ENCODE results near the gene CFAP53.
A peak's percentile ranks its signal among the peaks of the same experiment; 100 is the strongest.
"Not testable (repeated sequence)": the region's sequence is repeated elsewhere in the genome, so short reads cannot be mapped to it uniquely, and the experiment has no call there.

Gene CFAP53

DNA sequence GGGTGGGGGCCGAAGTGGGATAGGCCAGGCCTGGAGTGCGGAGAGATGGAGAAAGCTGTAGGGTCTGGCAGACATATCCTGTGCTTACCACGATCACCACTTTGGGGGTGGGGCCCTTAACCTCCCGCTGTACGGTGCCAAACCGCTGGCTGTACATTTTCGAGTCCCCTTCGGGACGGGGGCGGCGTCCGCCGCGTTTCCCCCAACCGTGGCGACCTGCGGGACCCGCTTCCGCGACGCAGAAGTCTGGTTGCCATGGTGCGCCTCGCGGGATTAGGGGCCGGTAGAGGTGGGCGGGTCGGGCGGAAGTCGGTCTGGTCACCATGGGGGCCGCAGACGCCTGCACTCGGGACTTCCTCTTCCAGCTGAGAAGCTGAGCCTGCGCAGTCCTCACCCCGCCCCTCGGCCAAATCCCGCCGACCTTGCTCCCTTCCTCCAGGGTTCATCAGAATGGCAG is at the start of gene CFAP53:
TSS of gene CFAP53 (minus strand) at position 248 of the 457 bp plus-strand sequence. CDS start at position 157, 91 bp downstream.
- peak; percentile 89 for DNase-seq (ENCODE audit: low read depth)

DNA sequence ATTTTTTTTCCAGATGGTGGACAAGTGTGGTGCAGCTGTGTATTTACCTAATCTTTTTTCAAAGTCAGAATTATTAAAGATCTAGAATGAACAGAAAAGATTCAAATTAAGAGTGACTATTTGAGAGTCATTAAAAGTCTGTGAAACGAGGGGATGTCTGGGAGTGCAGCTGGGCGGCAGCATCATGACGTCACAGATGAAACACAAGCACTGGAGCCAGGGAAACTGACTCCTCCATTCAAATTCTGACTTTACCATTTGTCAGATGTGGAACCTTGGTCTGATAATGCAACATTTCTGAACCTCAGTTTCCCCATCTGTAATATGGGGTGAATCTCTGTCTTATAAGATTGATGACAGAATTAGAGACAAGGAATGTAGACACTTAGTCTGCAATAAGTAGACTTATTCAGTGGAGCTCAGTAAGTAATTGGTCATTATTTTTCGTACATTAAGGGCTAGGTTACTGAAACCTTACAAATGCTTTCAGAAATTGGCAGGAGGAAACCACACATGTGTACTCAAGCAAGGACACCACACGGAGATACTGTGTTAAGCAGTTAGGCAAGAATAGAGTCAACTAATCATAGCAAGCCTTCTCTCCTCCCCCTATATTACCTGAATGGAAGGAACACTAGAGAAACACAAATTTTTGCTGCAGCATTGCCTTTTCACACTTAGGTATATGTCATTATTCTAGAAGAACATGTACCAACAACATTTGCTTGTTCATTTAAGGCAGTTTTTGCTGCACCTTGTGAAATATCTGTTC is 49.0 kb upstream of the CFAP53 start:
- DNase-seq (ENCODE audit: low read depth) = no peak

DNA sequence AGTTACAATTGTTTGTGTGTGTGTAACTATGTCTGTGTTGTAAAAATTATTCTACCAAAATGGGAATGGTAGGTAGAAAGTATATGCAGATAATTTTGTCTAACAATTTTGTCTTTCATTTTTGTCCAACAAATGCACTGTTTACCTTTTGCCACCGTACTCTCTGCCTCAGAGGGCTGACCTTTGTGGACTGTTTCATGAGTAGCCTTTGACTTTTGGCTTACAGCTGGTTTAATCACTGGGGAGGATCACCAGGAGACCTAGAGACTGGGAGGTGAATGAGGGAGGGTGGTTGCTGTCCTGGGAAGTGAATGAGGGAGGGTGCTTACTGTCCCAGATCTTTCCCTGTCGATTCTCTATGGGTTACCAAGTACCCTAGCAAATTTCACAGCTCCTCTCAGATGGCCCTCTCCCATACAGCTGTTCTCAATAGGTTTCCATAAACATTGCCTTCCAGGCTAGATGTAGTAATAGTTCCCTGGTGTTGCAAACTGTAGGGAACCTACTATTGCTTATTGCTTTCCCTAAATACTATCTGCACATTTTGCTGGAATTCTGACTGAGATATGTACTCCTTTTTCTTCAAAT is 47.7 kb upstream of the CFAP53 start:
- no peak for DNase-seq (ENCODE audit: low read depth)

- no peak for DNase-seq (ENCODE audit: low read depth)
Measured at GRCh38 chr18:50313031-50313607, 46.8 kb upstream of the CFAP53 start.

DNA sequence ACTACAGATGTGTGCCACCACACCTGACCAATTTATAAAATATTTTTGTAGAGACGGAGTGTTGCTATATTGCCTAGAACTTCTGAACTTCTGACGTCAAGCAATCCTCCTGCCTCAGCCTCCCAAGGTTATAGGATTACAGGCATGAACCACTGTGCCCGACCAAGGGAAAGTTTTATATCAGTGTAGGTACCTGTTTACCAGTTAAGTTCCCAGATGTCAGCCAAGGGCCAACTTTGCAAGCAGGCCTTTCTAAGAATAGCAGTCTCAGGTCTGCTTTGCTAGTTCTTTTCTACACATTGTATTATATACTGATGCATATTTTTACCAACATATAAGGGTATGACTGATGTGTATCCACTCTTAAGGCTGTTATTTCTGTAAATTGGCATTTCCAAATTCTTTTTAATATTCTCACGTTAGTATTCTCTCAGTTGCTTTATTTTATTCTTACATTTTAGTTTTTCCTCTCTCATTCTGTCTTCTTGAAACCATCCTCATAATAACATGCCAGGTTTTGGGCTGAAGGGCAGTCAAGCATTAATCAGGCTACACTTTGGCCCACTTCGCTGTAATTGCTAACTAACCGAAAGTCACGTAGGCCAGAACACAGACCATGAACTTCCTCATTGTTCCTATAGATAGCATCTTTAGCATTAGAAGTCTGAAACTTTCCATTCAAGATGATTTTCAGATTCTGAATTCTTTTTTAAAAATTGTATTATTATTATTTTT is 46.2 kb upstream of the CFAP53 start:
- DNase-seq (ENCODE audit: low read depth) = no peak

GRCh38 chr18:50311650-50312049 is 45.4 kb upstream of the CFAP53 start:
- no peak for DNase-seq (ENCODE audit: low read depth)

DNA sequence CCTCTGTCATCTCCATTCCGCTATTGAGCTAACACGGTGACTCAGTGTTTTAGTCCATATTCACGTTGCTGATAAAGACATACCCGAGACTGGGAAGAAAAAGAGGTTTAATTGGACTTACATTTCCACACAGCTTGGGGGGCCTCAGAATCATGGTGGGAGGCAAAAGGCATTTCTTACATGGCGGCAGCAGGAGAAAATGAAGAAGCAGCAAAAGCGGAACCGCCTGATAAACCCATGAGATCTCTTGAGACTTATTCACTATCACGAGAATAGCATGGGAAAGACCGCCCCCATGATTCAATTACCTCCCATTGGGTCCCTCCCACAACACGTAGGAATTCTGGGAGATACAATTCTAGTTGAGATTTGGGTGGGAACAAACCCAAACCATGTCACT is 43.8 kb upstream of the CFAP53 start:
- DNase-seq (ENCODE audit: low read depth) = no peak

- not testable (repeated sequence) for DNase-seq (ENCODE audit: low read depth)
Measured at GRCh38 chr18:50308851-50309250, 42.6 kb upstream of the CFAP53 start.

- peak; percentile 86 for DNase-seq (ENCODE audit: low read depth)
Measured at GRCh38 chr18:50307738-50308470, 41.6 kb upstream of the CFAP53 start.

DNA sequence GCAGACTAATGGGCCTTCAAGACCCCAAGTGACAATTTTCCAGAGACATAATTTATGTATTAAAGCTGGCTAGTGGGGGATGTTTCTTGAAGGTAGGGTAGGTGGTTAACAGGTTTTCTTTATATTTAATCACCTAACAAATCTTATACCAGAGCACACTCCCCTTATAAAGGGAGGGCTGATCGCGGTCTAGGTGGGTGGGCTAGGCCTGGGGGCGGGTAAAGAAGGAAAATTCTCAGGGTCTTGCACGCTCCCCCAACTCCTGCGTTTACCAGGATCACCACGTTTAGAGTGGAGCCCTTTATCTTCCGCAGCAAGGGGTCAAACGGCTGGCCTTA is 41.1 kb upstream of the CFAP53 start:
- no peak for DNase-seq (ENCODE audit: low read depth)

GRCh38 chr18:50306944-50307343 is 40.6 kb upstream of the CFAP53 start:
- no peak for DNase-seq (ENCODE audit: low read depth)

DNA sequence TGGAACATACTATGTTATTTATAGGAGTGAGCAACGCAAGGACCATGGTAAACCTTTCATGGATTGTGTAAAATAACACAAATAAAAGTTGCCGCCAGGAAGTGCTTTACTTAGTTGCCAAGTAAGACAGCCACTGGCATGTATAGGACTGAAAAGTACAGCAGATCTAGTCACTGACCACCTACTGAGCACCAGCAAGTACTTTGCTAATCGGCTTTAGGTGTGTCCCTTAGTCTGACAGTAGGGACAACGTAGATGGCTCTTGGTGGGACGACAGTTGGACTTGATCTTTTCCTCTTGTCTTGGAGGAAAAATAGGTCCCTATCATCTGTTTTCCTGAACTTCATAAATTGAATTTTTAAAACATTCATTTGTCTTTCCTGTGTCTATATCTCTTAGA is 34.8 kb upstream of the CFAP53 start:
- DNase-seq (ENCODE audit: low read depth) = no peak

GRCh38 chr18:50299626-50300388 is 33.5 kb upstream of the CFAP53 start:
- no peak for DNase-seq (ENCODE audit: low read depth)

- DNase-seq (ENCODE audit: low read depth) = no peak
Measured at GRCh38 chr18:50298443-50299284, 32.4 kb upstream of the CFAP53 start.

DNA sequence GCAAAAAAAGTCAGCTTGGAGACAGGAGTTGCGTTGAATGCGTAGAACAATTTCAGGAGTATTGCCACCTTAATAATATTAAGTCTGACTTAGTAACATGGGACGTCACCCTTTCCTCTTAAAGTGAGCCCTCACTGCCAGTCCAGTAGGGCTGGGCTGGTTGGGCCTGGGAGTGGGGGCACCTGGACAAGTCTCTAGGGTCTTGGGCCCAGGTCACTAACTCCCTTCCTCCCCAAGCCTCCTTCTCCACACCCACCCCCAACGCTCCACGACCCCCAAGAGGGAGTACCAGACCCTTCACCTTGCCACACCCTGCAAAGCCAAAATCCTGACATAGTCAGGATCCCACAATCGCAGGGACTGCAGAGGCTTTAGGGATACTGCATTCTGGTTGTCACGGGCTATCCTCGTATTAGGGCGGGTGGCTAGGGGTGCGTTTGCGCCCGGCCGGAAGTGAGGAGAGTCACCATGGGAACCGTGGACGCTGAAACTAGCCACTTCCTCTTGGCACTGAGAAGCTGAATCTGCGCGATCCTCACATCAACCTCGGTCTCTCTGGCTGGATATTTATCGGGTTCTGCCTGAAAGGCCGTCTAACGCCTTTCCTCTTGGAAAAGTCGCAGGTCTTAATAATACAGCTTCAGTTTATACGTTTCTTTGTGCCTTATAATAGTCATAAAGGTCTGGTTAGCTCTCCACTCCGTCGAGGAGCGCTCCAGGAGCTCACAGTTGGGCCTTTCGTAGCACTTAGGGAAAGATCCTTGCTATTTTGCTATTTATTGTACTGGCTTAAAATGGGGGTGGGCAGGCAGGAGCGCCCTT is 31.5 kb upstream of the CFAP53 start:
- peak; percentile 56 for DNase-seq (ENCODE audit: low read depth)

DNA sequence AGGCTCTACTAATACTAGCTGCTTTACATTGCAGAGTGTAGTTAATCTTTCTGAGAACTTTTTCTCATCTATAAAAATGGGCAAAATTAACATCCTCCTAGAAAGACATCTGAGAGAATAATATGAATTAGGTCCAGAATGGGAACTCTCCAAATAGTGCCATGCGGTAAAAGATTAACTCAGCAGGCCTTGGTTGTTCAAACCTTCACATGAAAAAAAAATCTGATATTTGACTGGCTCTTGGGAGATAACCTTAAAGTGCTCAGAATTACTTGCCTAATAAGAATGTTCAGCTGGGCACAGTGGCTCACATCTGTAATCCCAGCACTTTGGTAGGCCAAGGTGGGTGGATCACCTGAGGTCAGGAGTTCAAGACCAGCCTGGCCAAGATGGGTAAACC is 26.7 kb upstream of the CFAP53 start:
- no peak for DNase-seq (ENCODE audit: low read depth)

GRCh38 chr18:50289108-50289443 is 22.8 kb upstream of the CFAP53 start:
- DNase-seq (ENCODE audit: low read depth) = no peak

DNA sequence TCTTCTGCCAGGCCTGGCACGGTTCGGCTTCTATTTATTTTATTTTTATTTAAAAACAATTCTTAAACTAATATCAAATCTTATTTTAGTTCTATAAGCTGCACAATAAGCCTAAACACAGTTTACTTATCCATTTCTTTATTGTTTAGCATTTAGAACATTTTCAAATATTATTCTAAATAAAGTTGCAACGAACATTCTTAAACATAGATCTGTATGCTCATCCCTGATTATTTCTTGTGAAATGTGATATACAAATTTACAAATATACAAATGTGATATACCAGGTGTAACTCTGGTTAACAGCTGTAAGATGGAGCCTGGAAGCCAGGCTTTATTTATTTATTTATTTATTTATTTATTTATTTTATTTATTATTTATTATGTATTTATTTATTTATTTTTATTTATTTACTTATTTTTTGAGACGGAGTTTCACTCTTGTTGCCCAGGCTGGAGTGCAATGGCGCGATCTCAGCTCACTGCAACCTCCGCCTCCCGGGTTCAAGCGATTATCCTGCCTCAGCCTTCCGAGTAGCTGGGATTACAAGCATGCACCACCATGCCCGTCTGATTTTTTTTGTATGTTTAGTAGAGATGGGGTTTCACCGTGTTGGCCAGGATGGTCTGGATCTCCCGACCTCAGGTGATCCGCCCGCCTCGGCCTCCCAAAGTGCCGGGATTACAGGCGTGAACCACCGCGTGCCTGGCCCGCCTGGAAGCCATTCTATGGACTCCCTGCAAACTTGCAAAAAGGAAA is 22.2 kb upstream of the CFAP53 start:
- DNase-seq (ENCODE audit: low read depth) = not testable (repeated sequence)
